SW 1271 (cell line): Measurements from ENCODE around the gene CDH22.

ENCODE experiments used
- DNase-seq, 2 experiments: peaks; one replicate each; lab custom pipeline; 2025; lab: John Stamatoyannopoulos, UW

The CDH22 gene

GRCh38 chr20:46214824-46215488 lies 93.3 kb downstream of the CDH22 start:
- DNase-seq, result no peak

- no peak for DNase-seq
Observed at GRCh38 chr20:46213946-46214823, 94.1 kb downstream of the CDH22 start.

GRCh38 chr20:46212876-46213275 lies 95.4 kb downstream of the CDH22 start:
- no peak for DNase-seq

- no peak for DNase-seq
Observed at GRCh38 chr20:46212252-46212651, 96.0 kb downstream of the CDH22 start.

GRCh38 chr20:46211331-46211722 lies 97.0 kb downstream of the CDH22 start:
- no peak for DNase-seq

- no peak for DNase-seq
Observed at GRCh38 chr20:46210672-46211330, 97.5 kb downstream of the CDH22 start.

GRCh38 chr20:46209930-46210671 lies 98.2 kb downstream of the CDH22 start:
- DNase-seq, result no peak

- DNase-seq, result no peak
Observed at GRCh38 chr20:46207793-46208192, 100.5 kb downstream of the CDH22 start.

GRCh38 chr20:46206992-46207549 lies 101.2 kb downstream of the CDH22 start:
- no peak for DNase-seq

GRCh38 chr20:46206025-46206424 lies 102.3 kb downstream of the CDH22 start:
- peak; percentile 41 to 70 for DNase-seq

- DNase-seq, result no peak
Observed at GRCh38 chr20:46205349-46205748, 102.9 kb downstream of the CDH22 start.

- DNase-seq, result no peak
Observed at GRCh38 chr20:46204594-46205186, 103.6 kb downstream of the CDH22 start.

- DNase-seq, result no peak
Observed at GRCh38 chr20:46203510-46203837, 104.8 kb downstream of the CDH22 start.

- DNase-seq, result no peak
Observed at GRCh38 chr20:46202766-46203509, 105.4 kb downstream of the CDH22 start.

GRCh38 chr20:46200582-46201570 lies 107.4 kb downstream of the CDH22 start:
- DNase-seq, result no peak

GRCh38 chr20:46199198-46199597 lies 109.1 kb downstream of the CDH22 start:
- DNase-seq, result no peak

GRCh38 chr20:46196990-46197389 lies 111.3 kb downstream of the CDH22 start:
- no peak for DNase-seq

- DNase-seq, result no peak
Observed at GRCh38 chr20:46195264-46196036, 112.8 kb downstream of the CDH22 start.

GRCh38 chr20:46194409-46194808 lies 113.9 kb downstream of the CDH22 start:
- DNase-seq, result no peak
